HepG2 (cell line): ENCODE results near the gene RCC1. TPM values are rescaled to one million over a fixed set of nuclear protein-coding genes. Genes with fewer than 3 reads are reported as not detected.

Experiments used
- ARHGAP35 ChIP-seq: sonication (generic); formaldehyde crosslinking; IDR thresholded peaks from 2 replicates; pipeline ENCODE4 v1.9.0; 2022; ENCODE audit warnings: mild to moderate bottlenecking, inconsistent platforms, moderate library complexity, missing genetic modification reagents, borderline replicate concordance
- FIP1L1 ChIP-seq: fragments of 200-400 bp; formaldehyde crosslinking; IDR thresholded peaks from 2 replicates; pipeline ENCODE4 v1.6.1; 2018; ENCODE audit warnings: low read depth, mild to moderate bottlenecking, low read length, moderate library complexity, borderline replicate concordance; ENCODE audit not compliant: insufficient read depth
- GABPB1 ChIP-seq: IDR thresholded peaks from 2 replicates; pipeline ENCODE4 v1.6.1; 2016; ENCODE audit warnings: mild to moderate bottlenecking, missing genetic modification reagents, moderate library complexity, missing compliant biosample characterization
- GFI1 ChIP-seq: sonication (generic); formaldehyde crosslinking; IDR thresholded peaks from 2 replicates; pipeline ENCODE4 v1.5.0; 2020; ENCODE audit warnings: missing genetic modification reagents, mild to moderate bottlenecking, borderline replicate concordance
- HDAC6 ChIP-seq: fragments of 200-600 bp; sonication (generic); IDR thresholded peaks from 2 replicates; pipeline ENCODE4 v1.7.0; 2017; ENCODE audit warnings: mild to moderate bottlenecking, antibody characterized with exemption, low read length, low read depth
- HNRNPH1 ChIP-seq: fragments of 200-400 bp; formaldehyde crosslinking; optimal IDR thresholded peaks from 2 replicates; pipeline ENCODE3; 2017; ENCODE audit warnings: mild to moderate bottlenecking, low read depth, low read length
- IKZF1 ChIP-seq: fragments of 450-650 bp; IDR thresholded peaks from 2 replicates; pipeline ENCODE4 v1.7.1; 2016
- KAT8 ChIP-seq: IDR thresholded peaks from 2 replicates; pipeline ENCODE4 v1.6.1; 2016; ENCODE audit warnings: missing genetic modification reagents, missing compliant biosample characterization
- KLF12 ChIP-seq: sonication (generic); formaldehyde crosslinking; IDR thresholded peaks from 2 replicates; pipeline ENCODE4 v1.4.0; 2020; ENCODE audit warnings: missing genetic modification reagents, borderline replicate concordance
- REXO4 ChIP-seq: sonication (generic); formaldehyde crosslinking; IDR thresholded peaks from 2 replicates; pipeline ENCODE4 v1.8.0; 2022; ENCODE audit warnings: missing genetic modification reagents, mild to moderate bottlenecking, borderline replicate concordance
- RFXANK ChIP-seq: IDR thresholded peaks from 2 replicates; pipeline ENCODE4 v1.6.1; 2016
- SMAD3 ChIP-seq: sonication (generic); formaldehyde crosslinking; IDR thresholded peaks from 2 replicates; pipeline ENCODE4 v1.4.0; 2020; ENCODE audit warnings: missing genetic modification reagents
- TFAP4 ChIP-seq: sonication (generic); IDR thresholded peaks from 2 replicates; pipeline ENCODE4 v1.6.1; 2016; ENCODE audit warnings: low read depth, borderline replicate concordance
- TGIF2 ChIP-seq: IDR thresholded peaks from 2 replicates; pipeline ENCODE4 v1.6.1; 2016; ENCODE audit warnings: control low read depth, missing compliant biosample characterization
- U2AF2 ChIP-seq: fragments of 200-400 bp; formaldehyde crosslinking; IDR thresholded peaks from 2 replicates; pipeline ENCODE4 v1.6.1; 2017; ENCODE audit warnings: low read depth, mild to moderate bottlenecking, low read length
- ZBTB3 ChIP-seq: sonication (generic); formaldehyde crosslinking; IDR thresholded peaks from 2 replicates; pipeline ENCODE4 v1.4.0; 2020; ENCODE audit warnings: low read depth, mild to moderate bottlenecking, moderate library complexity, missing genetic modification reagents, borderline replicate concordance
- ZFP36 ChIP-seq: fragments of 150-350 bp; IDR thresholded peaks from 2 replicates; pipeline ENCODE4 v1.6.1; 2018; ENCODE audit warnings: borderline replicate concordance, low read length, low read depth; ENCODE audit not compliant: partially characterized antibody
- ZFP90 ChIP-seq: sonication (generic); formaldehyde crosslinking; IDR thresholded peaks from 2 replicates; pipeline ENCODE4 v1.8.0; 2022; ENCODE audit warnings: missing genetic modification reagents, mild to moderate bottlenecking, inconsistent platforms, borderline replicate concordance
- ZNF10 ChIP-seq: sonication (generic); formaldehyde crosslinking; IDR thresholded peaks from 2 replicates; pipeline ENCODE4 v1.4.0; 2020; ENCODE audit warnings: mild to moderate bottlenecking, low read depth, missing genetic modification reagents, borderline replicate concordance
- ZNF234 ChIP-seq: sonication (generic); formaldehyde crosslinking; conservative IDR thresholded peaks from 2 replicates; pipeline ENCODE4 v1.5.1; 2020; ENCODE audit warnings: mild to moderate bottlenecking, missing genetic modification reagents
- ZNF430 ChIP-seq: sonication (generic); formaldehyde crosslinking; IDR thresholded peaks from 2 replicates; pipeline ENCODE4 v1.9.0; 2021; ENCODE audit warnings: mild to moderate bottlenecking, missing genetic modification reagents
- ZNF530 ChIP-seq: sonication (generic); formaldehyde crosslinking; IDR thresholded peaks from 2 replicates; pipeline ENCODE4 v1.5.0; 2020; ENCODE audit warnings: low read depth, mild to moderate bottlenecking, missing genetic modification reagents
- ZNF660 ChIP-seq: sonication (generic); formaldehyde crosslinking; IDR thresholded peaks from 2 replicates; pipeline ENCODE4 v1.5.1; 2020; ENCODE audit warnings: mild to moderate bottlenecking, low read depth, missing genetic modification reagents, borderline replicate concordance
- ZNF737 ChIP-seq: sonication (generic); formaldehyde crosslinking; IDR thresholded peaks from 2 replicates; pipeline ENCODE4 v1.5.0; 2020; ENCODE audit warnings: missing genetic modification reagents, mild to moderate bottlenecking, borderline replicate concordance
- ZNF781 ChIP-seq: sonication (generic); formaldehyde crosslinking; IDR thresholded peaks from 2 replicates; pipeline ENCODE4 v1.5.1; 2020; ENCODE audit warnings: borderline replicate concordance, mild to moderate bottlenecking, missing genetic modification reagents; ENCODE audit errors: not compliant biosample characterization
- ZSCAN25 ChIP-seq: sonication (generic); formaldehyde crosslinking; IDR thresholded peaks from 2 replicates; pipeline ENCODE4 v1.8.0; 2022; ENCODE audit warnings: mild to moderate bottlenecking, missing genetic modification reagents
- ZSCAN30 ChIP-seq: sonication (generic); formaldehyde crosslinking; IDR thresholded peaks from 2 replicates; pipeline ENCODE4 v1.5.0; 2020; ENCODE audit warnings: mild to moderate bottlenecking, missing genetic modification reagents
- ZXDC ChIP-seq: sonication (generic); formaldehyde crosslinking; IDR thresholded peaks from 2 replicates; pipeline ENCODE4 v1.5.0; 2020; ENCODE audit warnings: mild to moderate bottlenecking, missing genetic modification reagents
- polyA plus RNA-seq, 8 experiments: library from polyadenylated mRNA; depleted of rRNA in 3 of 8; stranded (reverse) in 7 of 8; unstranded in 1 of 8; fragments of >200 nt; fragmentation: Illumina TruSeq in 4 of 8; extraction: Trizol in 4 of 8; gene quantifications; 2 replicates each; pipeline versions ENCODE4 v1.2.1 to v1.2.3, GENCODE V29; 2011 to 2016; ENCODE audit warnings: low read depth in 4 of 8, missing spikeins in 1 of 8, mixed read lengths in 1 of 8; ENCODE audit not compliant: insufficient read depth in 1 of 8
- total RNA-seq, 5 experiments: library from RNA; depleted of rRNA; stranded (reverse); fragments of >200 nt; fragmentation: Illumina TruSeq; extraction: Trizol; gene quantifications; 2 replicates each; pipeline ENCODE4 v1.2.3, GENCODE V29; 2016; ENCODE audit warnings: low read depth in 1 of 5

Gene RCC1
- total and polyA plus RNA-seq, 2 of the 13 experiments (the other 11 are each of a cell fraction or from before 2014, with no cell fraction given), result 47.2 to 80.8 TPM

- no peak for TF ChIP-seq ZNF530 (CRISPR knock-in tag)
- TF ChIP-seq KAT8, result peak; percentile 87
- peak; percentile 66; the same call in 1 of the 2 replicates for TF ChIP-seq ZBTB3
- TF ChIP-seq TFAP4, result no peak; the same call in 1 of the 2 replicates
- peak; percentile 88 for TF ChIP-seq TGIF2 (CRISPR knock-in tag)
- peak; percentile 94 for TF ChIP-seq ZSCAN30 (CRISPR knock-in tag)
- TF ChIP-seq GABPB1 (CRISPR knock-in tag), result peak; percentile 91
- TF ChIP-seq ZNF10 (CRISPR knock-in tag), result no peak
- peak; percentile 99; the same call in 1 of the 2 replicates for TF ChIP-seq KLF12 (CRISPR knock-in tag)
- TF ChIP-seq REXO4 (CRISPR knock-in tag), result peak; percentile 86; the same call in 1 of the 2 replicates
- TF ChIP-seq SMAD3 (CRISPR knock-in tag), result peak; percentile 87
- TF ChIP-seq GFI1 (CRISPR knock-in tag), result peak; percentile 87
- TF ChIP-seq ZFP90 (CRISPR knock-in tag), result peak; percentile 88
- peak; percentile 89; the same call in 1 of the 2 replicates for TF ChIP-seq ZNF430 (CRISPR knock-in tag)
- TF ChIP-seq ZNF234 (CRISPR knock-in tag), result no peak
- peak; percentile 93; the same call in 1 of the 2 replicates for TF ChIP-seq FIP1L1
- no peak for TF ChIP-seq ZFP36
- TF ChIP-seq HNRNPH1, result no peak
- TF ChIP-seq ZNF737 (CRISPR knock-in tag), result no peak; the same call in 1 of the 2 replicates
- TF ChIP-seq ARHGAP35, result 0 out of 2 replicates have a peak, but pooled peaks have one; percentile 43
- TF ChIP-seq U2AF2, result no peak
- peak; percentile 55; the same call in 1 of the 2 replicates for TF ChIP-seq RFXANK (CRISPR knock-in tag)
- TF ChIP-seq ZNF781 (CRISPR knock-in tag), result no peak
- TF ChIP-seq ZNF660 (CRISPR knock-in tag), result 0 out of 2 replicates have a peak, but pooled peaks have one; percentile 51
- no peak for TF ChIP-seq ZXDC (CRISPR knock-in tag)
- TF ChIP-seq IKZF1, result no peak
- peak; percentile 72; the same call in 1 of the 2 replicates for TF ChIP-seq HDAC6
- peak; percentile 81; the same call in 1 of the 2 replicates for TF ChIP-seq ZSCAN25 (CRISPR knock-in tag)
These were observed 75.8 kb downstream of the RCC1 start (continued) for GRCh38 chr1:28581531-28582247.
